RWPE2 (cell line): Measurements from ENCODE around the gene KIF26B.

ENCODE experiments used
- ATAC-seq: fragments of 200-7000 bp; cut with Tn5 transposase; 3 replicates; pipeline ENCODE4 v1.9.1; 2021; ENCODE audit warnings: low read depth
- DNase-seq: peaks from one replicate; pipeline ENCODE4 v3.0.0-alpha.2; 2020; ENCODE audit warnings: low spot score
- H3K27ac ChIP-seq: fragments of 450-650 bp; 2 replicates; pipeline ENCODE4 v1.5.1; 2017; ENCODE audit warnings: mild to moderate bottlenecking; ENCODE audit not compliant: poor library complexity, severe bottlenecking
- H3K27me3 ChIP-seq: fragments of 250-450 bp; sonication (Bioruptor Pico); 2 replicates; pipeline ENCODE4 v1.5.1; 2021; ENCODE audit warnings: mild to moderate bottlenecking, moderate library complexity; ENCODE audit not compliant: insufficient read depth, poor library complexity, severe bottlenecking
- H3K36me3 ChIP-seq: fragments of 250-450 bp; sonication (Bioruptor Pico); 2 replicates; pipeline ENCODE4 v1.5.1; 2020; ENCODE audit warnings: low read depth, mild to moderate bottlenecking, moderate library complexity
- H3K4me1 ChIP-seq: fragments of 250-450 bp; sonication (Bioruptor Pico); 2 replicates; pipeline ENCODE4 v1.5.1; 2021; ENCODE audit warnings: mild to moderate bottlenecking, moderate library complexity; ENCODE audit not compliant: insufficient read depth, poor library complexity, severe bottlenecking
- H3K4me3 ChIP-seq: fragments of 250-450 bp; sonication (Bioruptor Pico); 2 replicates; pipeline ENCODE4 v1.5.1; 2021; ENCODE audit warnings: mild to moderate bottlenecking, moderate library complexity; ENCODE audit not compliant: severe bottlenecking
- H3K9me3 ChIP-seq: fragments of 250-450 bp; sonication (Bioruptor Pico); 2 replicates; pipeline ENCODE4 v1.5.1; 2021; ENCODE audit warnings: mild to moderate bottlenecking, moderate library complexity; ENCODE audit not compliant: severe bottlenecking
- CTCF ChIP-seq: fragments of 450-650 bp; IDR thresholded peaks from one replicate; pipeline ENCODE4 v1.5.1; 2017; ENCODE audit warnings: mild to moderate bottlenecking, moderate library complexity; ENCODE audit not compliant: poor library complexity, severe bottlenecking

The KIF26B gene

DNA sequence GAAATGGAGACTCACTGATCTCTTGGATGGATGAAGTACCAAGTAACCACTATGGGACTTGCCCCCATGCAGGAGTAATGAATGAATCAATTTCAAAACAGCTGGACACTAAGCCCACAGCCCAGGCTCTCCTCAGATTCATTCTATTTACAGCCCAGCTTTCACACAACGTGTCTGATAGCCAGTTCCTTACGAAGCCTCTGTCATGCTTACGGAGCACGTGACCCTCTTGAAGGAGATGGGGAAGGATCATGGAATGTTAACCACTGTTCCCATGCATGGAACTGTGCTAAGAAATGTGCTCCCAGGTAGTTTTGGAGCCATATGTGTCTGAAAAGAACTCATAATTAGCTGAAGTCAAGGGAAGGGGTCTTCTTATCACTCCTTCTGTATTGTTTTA is 124.1 kb downstream of the KIF26B start:
- Histone ChIP-seq H3K9me3 (no peaks in the 10 kb centered on the region), H3K4me1 (no peaks in the 10 kb centered on the region), H3K4me3 (no peak overlapping the region), H3K36me3 (no peaks in the 10 kb centered on the region), H3K27me3 (no peaks in the 10 kb centered on the region), H3K27ac (no peak overlapping the region)
- DNase-seq, result no peak
- no peak for TF ChIP-seq CTCF
- ATAC-seq, result no peak

GRCh38 chr1:245279346-245279745 is 124.6 kb downstream of the KIF26B start:
- no peak overlapping the region for H3K27ac ChIP-seq
- DNase-seq (no peak), ATAC-seq (no peak)
- no peak overlapping the region for H3K4me3 ChIP-seq
- no peaks in the 10 kb centered on the region for H3K9me3 ChIP-seq
- TF ChIP-seq CTCF, result no peak
- no peaks in the 10 kb centered on the region for H3K27me3 ChIP-seq
- no peaks in the 10 kb centered on the region for H3K36me3 ChIP-seq
- H3K4me1 ChIP-seq, result no peaks in the 10 kb centered on the region

DNA sequence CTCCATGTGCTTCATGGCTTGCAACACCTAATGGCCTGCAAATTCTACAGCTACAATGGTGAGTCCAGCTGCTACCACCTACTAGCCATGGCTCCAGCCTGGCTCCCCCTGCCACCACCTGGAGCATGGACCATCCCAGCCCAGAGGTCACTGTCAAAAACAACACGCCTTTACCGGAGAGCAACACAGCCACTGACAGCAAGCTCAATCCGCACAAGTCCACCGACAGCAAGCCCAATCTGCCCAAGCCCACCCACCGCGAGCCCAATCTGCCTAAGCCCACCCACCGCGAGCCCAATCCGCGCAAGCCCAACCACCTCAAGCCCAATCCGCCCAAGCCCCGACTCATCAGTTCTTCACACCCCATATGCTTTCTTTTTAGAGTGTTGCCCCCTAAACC is 128.2 kb downstream of the KIF26B start:
- H3K27ac ChIP-seq, result no peak overlapping the region
- DNase-seq (no peak), ATAC-seq (no peak)
- no peaks in the 10 kb centered on the region for H3K4me1 ChIP-seq
- H3K9me3 ChIP-seq, result no peaks in the 10 kb centered on the region
- H3K27me3 ChIP-seq, result no peaks in the 10 kb centered on the region
- H3K36me3 ChIP-seq, result no peaks in the 10 kb centered on the region
- no peak overlapping the region for H3K4me3 ChIP-seq
- TF ChIP-seq CTCF, result no peak

DNA sequence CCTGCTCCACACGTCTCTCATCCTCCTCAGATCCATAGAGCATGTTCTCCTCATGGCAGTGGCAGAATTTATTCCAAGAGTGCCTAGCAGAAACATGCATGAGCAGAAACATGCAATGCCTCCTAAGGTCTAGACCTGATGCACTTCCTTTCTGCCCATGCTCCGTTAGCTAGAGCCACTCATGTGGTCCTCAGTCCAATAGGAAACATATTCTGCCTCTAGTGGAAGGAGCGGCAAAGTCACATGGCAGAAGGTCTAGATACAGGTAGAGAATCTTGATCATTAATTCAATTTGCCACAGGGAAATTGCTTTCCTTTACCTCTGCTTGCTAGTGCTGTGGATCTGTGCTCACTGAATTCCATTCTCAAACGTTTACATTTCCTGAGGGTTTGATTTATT is 130.4 kb downstream of the KIF26B start:
- H3K9me3 ChIP-seq, result no peaks in the 10 kb centered on the region
- no peak for TF ChIP-seq CTCF
- H3K4me1 ChIP-seq, result no peaks in the 10 kb centered on the region
- no peaks in the 10 kb centered on the region for H3K27me3 ChIP-seq
- DNase-seq (no peak), ATAC-seq (no peak)
- no peak overlapping the region for H3K4me3 ChIP-seq
- H3K27ac ChIP-seq, result no peak overlapping the region
- H3K36me3 ChIP-seq, result no peaks in the 10 kb centered on the region

DNA sequence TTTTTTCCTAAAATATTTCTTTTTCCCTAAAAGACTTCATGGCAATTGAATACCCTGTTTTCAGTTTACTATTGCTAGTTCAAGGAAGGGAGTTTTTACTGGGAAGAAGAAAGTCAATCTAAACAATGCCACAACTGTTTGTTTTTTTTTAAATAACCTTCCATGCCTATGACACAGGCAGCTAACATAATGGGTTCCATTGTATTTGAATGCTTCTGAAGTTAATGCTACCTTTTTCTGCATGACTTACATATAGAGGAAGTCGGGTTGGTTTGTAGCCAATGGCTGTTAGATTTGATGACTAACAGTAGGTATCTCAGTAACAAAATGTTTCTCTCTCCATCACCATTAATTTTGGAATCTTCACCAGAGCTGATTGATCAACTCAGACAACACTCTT is 134.0 kb downstream of the KIF26B start:
- H3K4me3 ChIP-seq, result no peak overlapping the region
- DNase-seq (no peak), ATAC-seq (no peak)
- H3K9me3 ChIP-seq, result no peaks in the 10 kb centered on the region
- H3K27ac ChIP-seq, result no peak overlapping the region
- no peaks in the 10 kb centered on the region for H3K4me1 ChIP-seq
- TF ChIP-seq CTCF, result no peak
- no peaks in the 10 kb centered on the region for H3K27me3 ChIP-seq
- H3K36me3 ChIP-seq, result no peaks in the 10 kb centered on the region
